ENCODE measurements around the gene MRPS18B.
"Not testable (repeated sequence)": the region's sequence is repeated elsewhere in the genome, so short reads cannot be mapped to it uniquely, and the experiment has no call there.

Gene MRPS18B

DNA sequence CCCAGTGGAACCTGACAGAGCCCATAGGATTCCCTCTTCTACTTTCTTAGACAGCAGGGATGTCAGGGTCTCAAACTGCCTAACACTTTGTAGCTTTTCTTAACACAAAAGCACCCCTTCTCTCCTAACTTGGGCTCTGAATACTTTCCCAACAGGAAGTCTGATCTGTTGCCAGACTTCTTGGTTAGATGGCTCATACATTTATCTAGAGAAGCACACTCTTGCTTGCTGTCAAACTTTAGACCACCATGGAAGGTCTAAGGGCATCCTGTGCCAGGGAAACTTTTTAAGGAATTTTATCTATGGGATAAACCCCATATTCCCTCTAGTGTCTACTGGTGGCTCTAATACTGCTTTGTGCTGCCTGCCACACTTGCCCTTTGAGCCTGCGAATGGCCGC is 26.0 kb downstream of the MRPS18B start:
- DNase-seq (ENCODE audit: low read depth in 2 of 2) = no peak

GRCh38 chr6:30644769-30645168 is 27.1 kb downstream of the MRPS18B start:
- no peak for DNase-seq (ENCODE audit: low read depth in 2 of 2)

DNA sequence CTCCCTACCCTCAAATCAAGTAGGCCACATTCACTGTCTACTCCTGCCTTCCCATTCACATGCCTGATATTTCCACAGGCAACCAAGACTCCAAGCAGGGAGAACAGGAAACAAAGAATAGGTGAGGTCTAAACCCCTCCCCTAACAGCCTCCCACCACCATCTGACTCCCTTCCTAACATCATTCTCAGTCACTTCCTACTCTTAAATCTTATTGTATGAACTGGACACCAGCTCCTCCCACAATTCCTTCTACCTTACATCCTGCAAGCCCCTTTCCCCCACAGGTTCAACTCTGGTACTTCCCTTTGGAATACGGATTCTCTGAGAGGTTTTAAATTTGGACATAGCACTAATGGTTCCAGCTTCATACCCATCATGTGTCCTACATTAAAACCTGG is 28.3 kb downstream of the MRPS18B start:
- DNase-seq (ENCODE audit: low read depth in 2 of 2) = no peak

- peak; percentile 87 to 90 for DNase-seq (ENCODE audit: low read depth in 2 of 2)
These were observed 29.0 kb downstream of the MRPS18B start, which contains the start of gene C6orf136 for GRCh38 chr6:30646450-30647241. Gene C6orf136 (plus strand): TSS chr6:30647133. CDS start chr6:30647232, 99 bp downstream.

DNA sequence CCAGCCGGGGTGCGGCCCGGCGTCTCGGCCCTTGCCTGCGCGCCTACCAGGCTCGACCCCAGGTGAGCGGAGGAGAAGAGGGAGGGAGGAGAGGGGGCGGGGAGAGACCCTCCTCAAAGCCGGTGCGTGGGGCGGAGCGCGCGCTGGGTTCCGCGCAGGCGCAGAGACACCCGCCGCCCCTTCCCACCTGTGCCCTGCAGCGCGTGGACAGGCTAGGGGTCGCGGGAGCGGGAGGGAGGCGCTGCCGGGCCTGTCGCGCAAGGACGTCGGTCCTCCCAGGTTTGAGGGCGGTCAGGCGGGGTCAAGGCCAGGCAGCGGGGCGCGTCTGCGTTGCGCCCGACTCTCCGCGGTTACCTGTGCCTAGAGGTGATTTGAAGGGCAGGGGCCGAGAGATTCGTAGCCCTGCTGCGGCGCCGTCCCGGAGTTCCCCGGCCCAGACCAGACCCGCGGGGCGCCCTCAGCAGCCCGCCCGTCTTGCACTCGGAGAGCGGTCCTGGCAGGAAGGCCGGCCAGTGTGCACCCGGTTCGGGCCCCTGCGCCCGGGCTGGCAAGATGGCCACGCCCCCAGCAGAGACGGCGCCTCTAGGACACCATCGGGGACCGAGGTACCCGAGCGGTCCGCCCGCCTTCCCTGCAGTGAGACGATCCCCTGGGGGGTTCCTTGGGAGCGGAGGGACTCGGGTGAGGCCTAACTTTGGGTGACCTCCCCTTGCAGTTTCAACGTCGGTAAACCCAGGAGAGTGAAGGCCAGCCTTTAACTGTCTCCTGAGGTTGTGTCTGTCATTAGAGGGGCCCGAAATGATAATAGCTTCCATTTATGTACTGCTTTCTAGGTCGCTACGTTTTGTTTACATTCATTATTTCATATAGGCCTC is 29.8 kb downstream of the MRPS18B start:
- DNase-seq (ENCODE audit: low read depth in 2 of 2) = peak; percentile 66 to 76

GRCh38 chr6:30651143-30651542 is 33.5 kb downstream of the MRPS18B start:
- no peak for DNase-seq (ENCODE audit: low read depth in 2 of 2)

GRCh38 chr6:30654798-30655742 is 37.4 kb downstream of the MRPS18B start:
- no peak for DNase-seq (ENCODE audit: low read depth in 2 of 2)

- DNase-seq (ENCODE audit: low read depth in 2 of 2) = no peak
These were observed 38.1 kb downstream of the MRPS18B start for GRCh38 chr6:30655743-30656094.

DNA sequence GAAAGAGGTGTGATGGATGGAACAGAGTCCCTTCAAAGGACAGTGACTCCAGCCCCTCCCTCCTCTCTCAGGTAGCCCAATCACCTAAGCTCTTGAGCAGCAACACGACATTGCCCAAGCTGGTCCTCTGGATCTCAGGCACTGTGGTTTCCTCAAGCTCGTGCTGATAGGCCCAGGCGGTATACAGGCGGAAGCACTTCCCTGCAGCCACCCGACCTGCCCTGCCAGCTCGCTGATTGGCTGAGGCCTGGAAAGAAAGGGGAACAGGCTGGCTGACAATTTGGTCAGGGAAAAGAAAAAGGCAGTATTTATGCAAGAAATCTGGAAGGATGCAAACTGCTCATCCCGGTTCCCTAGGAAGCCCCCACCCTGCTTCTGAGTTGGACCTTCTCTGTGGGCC is 38.9 kb downstream of the MRPS18B start:
- no peak for DNase-seq (ENCODE audit: low read depth in 2 of 2)

- DNase-seq (ENCODE audit: low read depth in 2 of 2) = no peak
These were observed 39.8 kb downstream of the MRPS18B start for GRCh38 chr6:30657454-30657853.

DNA sequence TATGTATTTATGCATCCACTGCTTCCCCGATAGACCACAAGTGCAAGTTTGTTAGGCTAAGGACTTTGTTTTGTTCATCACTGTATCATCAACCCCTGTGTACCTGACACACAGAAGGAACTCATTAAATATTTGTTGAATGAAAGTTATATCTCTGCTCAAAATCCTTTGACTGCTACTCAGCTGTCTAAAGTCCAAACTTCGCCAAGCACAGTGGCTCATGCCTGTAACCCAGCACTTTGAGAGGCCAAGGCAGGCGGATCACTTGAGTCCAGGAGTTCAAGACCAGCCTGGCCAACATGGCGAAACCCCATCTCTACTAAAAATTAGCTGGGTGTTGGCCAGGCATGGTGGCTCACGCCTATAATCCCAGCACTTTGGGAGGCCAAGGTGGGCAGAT is 40.3 kb downstream of the MRPS18B start:
- DNase-seq (ENCODE audit: low read depth in 2 of 2) = not testable (repeated sequence)

DNA sequence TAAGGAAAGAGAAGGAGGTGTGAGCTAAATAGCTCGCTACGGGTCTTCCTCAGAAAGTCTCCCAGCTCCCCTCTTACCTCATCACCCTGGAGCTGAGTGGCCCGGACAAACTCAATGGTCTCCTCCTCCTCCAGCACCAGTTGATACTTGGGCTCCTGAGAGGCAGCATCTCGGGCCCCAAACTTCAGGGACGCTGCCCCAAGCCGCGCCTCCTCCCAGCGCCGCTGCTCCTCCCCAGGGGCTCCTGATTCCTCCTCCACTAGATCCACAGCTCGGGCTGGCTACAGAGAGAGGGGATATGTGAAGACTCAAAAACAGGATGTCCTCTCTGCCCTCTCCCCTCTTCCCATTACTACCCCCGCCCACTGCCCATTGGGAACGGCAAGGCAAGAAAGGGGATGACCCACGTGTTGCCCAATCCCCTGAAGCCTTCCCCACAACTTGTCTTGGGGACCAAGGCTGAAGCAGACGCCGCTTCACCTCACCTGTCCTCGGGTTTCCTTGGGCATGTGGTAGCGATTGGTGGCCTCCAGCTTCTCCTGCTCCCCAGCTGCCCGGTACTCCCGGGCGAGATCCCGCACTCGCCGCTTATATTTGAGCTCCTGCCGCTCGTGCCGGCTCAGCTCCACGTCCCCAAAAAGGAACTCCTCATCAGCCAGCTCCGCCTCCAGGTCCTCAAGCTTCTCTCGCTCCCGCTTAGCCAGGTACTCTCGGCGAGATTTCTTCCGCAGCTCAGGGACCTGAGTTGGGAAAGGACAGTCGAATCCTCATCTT is 47.5 kb downstream of the MRPS18B start:
- DNase-seq (ENCODE audit: low read depth in 2 of 2) = no peak

DNA sequence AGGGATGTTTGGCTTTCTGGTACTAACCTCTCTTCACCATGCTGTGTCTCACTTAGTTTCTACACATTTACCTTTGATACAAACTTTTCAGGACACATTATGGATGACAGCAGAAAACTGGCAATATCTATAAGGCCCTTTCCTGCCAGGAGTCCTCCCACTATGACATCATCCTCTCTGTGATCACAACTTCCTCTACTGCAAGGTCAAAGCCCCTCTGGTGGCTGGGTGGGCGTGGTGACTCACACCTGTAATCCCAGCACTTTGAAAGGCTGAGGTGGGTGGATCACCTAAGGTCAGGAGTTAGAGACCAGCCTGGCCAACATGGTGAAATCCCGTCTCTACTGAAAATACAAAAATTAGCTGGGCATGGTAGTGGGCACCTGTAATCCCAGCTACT is 48.7 kb downstream of the MRPS18B start:
- DNase-seq (ENCODE audit: low read depth in 2 of 2) = not testable (repeated sequence)

DNA sequence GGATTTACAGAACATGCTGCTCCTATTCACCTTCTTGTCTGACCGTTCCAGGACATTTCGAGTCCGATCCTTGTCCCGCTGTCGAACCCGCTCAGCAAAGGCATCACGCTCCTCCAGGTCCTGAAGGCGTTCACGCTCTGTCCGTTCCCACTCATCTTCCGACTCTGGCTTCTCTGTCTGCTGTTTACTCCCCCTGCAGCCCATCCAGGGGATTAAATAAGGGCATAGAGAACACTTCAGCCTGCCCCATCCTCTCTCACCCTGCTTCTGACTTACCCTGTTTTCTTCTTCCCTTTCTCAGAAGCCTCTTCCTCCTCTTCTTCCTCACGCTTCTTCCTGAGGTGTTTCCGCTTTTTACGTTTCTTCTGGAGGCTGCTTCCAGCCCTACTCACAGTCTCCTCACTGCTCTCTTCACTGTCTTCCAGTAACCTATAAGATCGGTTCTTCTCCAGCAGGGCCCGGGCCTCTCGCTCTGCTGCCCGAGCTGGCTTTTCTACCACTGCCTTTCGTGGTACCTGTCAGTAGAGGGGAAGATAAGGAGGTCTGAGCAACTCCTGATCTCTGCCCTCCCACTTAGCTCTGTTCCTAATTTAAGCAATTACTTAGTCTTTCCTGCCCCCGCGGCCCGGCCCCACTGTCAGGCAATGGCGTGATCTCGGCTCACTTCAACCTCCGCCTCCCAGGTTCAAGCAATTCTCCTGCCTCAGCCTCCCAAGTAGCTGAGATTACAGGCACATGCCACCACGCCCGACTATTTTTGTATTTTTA is 53.3 kb downstream of the MRPS18B start:
- DNase-seq (ENCODE audit: low read depth in 2 of 2) = no peak

DNA sequence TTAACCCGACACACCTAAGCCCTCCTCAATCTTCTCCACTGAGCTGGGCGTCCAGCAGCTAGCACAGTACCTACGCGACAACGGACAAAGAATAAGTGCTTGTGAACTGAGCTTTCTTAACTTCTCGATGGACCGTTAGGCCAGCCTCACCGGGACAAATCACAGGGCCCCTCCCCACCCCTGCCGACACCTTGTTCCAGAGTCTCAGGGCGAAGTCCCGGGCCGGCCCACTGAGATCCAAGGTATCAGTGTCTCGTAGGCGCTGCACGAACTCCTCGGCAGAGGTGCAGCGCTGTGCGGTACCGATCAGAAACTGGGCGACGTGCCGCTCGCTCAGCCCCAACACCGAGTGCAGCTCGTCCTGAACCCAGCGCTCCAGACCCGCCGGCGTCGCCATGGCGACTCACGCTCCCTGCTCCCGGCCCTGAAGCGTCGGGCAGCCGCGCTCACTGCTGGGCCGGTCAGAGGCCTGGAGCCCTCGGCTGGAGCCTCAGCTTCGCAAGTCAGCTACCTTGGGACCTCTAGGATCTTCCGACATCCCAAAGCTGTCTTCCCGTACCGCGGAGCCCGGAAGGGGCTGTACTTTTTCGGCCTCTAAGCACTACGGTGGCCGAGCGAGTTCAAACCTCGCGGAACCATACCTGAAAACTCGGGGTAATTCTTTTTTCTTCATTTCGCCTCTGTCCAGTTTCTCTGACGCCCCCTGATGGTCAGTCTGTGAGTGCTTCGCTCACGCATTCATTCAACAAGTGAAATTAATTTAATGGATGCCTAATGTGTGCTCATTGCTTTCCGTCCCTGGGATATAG is 55.0 kb downstream of the MRPS18B start, which contains the start of gene DHX16:
Gene DHX16, minus strand, starts transcription at position 562 of the 809 bp plus-strand sequence. Its CDS starts 165 bp downstream, at position 397.
- DNase-seq (ENCODE audit: low read depth in 2 of 2) = peak; percentile 82 to 87
